Fibroblast of skin of right quadriceps (primary cell): ENCODE data around the gene MCUB.
A peak's percentile ranks its signal among the peaks of the same experiment; 100 is the strongest.

Source experiments
- DNase-seq: peaks from one replicate; pipeline ENCODE4 v3.0.0-alpha.2; 2013

Gene MCUB

GRCh38 chr4:109690690-109691410, 130.8 kb downstream of the MCUB start:
- no peak for DNase-seq

DNA sequence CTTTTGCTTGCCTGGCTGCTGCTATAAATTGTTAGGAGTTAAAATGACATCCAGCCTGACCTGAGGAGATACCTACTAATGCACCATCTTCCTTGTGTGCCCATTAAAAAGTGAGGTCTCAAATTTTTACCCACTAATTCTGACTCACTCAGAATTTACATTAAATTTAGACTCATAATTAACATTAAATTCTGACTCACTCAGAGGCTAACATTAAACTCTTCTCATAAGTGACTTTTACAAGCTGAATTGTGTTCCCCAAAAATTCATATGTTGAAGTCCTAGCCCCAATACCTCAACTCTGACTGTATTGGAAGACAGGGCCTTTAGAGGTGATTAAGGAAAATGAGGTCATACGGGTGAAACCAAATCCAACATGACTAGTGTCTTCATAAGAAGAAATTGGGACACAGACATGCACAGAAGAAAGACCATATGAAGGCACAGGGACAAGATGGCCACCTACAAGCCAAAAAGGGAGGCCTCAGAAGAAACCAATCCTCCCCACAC, 131.4 kb downstream of the MCUB start:
- no peak for DNase-seq

DNA sequence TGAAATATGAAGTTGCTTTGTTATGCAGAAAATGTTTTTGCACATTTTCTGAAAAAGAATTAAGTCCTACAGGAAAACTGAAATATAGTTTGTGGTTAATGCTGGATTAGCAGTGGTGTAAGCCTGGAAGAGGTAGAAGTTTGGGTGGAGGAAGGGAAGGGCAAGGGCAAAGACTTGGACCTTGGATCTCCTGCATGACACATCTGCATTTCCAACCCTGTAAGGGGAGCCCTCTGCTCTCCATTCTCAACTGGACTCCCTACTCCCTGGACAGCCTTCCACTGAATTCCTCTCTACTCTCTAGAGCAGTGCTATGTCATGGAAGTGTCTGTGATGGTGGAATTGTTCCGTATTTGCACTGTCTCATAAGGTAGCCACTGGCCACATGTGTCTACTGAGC, 138.6 kb downstream of the MCUB start:
- no peak for DNase-seq

GRCh38 chr4:109699553-109700225, 139.6 kb downstream of the MCUB start:
- peak; percentile 32 for DNase-seq

- peak; percentile 2 for DNase-seq
These were observed 141.7 kb downstream of the MCUB start for GRCh38 chr4:109701566-109702410.

DNA sequence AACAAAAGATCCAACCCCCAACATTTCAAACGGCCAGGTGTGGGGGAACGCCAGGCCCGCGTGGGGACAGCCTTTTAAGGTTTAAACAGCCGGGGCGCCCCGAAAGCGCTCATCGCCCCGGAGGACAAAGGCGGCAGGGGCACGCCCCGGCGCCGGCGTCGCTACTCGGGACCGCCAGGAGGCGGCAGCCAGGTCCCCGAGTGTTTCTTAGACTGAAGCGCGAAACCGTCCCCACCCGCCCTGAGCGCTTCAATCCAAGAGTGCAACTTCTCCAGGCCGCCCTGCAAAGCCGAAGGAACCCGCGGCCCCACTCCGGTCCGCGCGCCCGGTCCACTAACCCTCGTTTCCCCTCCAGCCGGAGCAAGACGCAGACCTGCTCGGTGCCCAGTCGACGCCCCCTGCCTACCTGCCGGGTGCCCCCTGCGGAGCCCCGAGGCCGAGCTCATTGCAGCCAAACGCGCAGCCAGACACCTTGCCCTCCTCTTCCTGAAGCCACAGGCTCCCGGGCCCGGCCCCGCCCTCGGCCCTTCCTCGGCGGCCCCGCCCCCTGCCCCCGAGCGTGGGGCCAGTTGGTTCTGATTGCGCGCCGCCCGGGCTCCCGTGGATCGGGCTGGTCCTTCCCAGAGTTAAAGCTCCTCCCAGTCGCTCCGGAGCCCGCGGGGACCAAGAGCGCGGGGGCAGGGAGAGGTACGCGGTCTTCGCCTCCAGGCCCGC, 143.1 kb downstream of the MCUB start, which contains the start of gene CASP6:
Gene CASP6, minus strand, starts transcription at position 496 of the 714 bp plus-strand sequence. Its CDS starts 50 bp downstream, at position 446.
- peak; percentile 69 for DNase-seq

DNA sequence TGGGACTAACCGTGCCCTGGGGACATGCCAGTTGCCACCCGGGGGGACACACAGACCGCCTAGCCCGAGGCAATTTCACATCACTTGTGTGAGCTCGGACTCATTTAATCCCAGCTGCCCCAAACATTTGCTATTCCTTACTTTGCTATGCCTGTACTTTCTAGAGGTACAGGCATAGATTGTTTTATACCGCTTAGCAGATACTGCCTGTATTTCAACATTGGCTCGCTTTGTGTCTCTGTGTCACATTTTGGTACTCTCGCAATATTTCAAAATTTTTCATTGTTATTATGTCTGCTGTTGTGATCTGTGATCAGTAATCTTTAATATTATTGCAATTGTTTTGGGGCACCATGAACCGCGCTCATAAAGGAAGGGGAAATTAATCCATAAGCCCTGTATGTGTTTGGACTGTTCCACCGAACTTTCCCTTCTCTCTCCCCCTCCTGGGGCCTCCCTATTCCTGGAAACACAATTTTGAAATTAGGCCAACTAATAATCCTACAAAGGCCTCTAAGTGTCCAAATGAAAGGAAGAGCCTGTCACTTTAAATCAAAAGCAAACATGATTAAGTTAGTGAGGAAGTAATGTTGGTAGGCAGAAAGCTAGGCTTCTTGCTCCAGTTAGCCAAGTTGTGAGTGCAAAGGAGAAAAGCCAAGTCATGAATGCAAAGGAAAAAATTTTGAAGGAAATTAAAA, 143.8 kb downstream of the MCUB start:
- DNase-seq: peak; percentile 20

DNA sequence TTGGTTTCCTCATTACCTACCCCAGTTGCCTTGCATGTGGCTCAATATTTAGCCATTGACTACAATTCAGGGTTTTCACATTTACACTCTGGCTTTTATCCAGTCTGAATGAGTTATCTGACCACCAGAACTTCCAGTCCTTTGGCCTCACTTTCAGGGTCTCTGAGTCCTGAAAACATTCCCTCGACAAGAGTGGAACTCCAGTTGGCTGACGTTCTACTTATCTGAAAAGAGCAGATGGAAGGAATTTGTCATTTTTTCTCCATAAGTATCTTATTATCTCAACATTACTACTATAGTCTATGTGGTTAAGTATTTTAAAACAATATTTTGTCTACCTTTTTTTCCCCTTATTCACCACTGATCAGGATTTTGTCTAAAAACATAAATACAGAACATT, 148.4 kb downstream of the MCUB start:
- no peak for DNase-seq

GRCh38 chr4:109708990-109709389, 148.9 kb downstream of the MCUB start:
- DNase-seq: no peak

DNA sequence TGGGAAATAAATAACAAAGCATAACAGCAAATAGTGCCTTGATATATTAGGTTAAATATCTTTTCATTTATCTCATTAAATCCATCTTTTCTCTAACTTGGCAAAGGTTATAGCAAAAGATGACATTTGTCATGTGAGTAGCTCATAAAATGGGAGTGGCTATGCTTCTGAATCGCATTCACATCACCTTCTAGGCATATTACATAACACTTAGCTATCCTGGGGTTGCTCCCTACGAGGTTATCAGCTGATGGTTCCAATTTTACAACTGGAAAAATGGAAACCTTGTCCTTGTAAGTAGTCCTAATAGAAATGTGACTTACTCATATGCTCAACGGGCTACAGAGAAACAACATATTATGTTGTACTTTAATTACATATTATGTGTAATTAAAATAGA, 153.5 kb downstream of the MCUB start:
- DNase-seq: no peak

DNA sequence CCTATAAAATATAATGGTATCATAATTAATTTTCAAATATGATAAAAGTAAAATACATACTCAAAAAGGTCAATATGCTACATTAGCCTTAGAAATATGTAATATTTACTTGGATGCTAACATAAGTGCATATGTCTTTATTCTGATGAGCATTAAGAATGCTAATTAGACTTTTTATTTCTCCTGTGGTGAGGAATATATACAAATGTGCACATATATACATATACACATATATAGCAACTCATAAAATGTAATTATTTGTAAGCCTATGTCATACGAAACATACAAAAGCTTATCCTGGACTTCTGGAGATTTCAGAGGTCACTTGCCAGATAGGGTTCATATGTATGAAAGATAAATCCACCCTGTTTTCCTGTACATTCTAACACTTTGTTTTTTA, 158.7 kb downstream of the MCUB start:
- DNase-seq: no peak

- no peak for DNase-seq
These were observed 159.6 kb downstream of the MCUB start for GRCh38 chr4:109719604-109720003.

DNA sequence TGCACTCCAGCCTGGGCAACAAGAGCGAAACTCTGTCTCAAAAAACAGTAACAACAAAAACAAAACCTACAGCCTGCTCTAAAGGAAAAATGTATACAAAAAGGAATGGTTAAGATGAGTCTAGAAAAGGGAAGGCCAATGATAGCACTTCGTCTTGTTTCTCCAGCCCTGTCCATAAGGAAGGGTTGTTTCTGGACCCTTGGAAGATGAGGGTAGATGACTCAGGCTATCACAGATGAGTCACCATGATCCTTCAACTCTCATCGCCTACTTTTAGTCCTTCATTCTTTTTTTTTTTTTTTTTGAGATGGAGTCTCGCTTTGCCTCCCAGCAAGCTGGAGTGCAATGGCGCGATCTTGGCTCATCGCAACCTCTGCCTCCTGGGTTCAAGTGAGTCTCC, 161.0 kb downstream of the MCUB start:
- DNase-seq: peak; percentile 37

DNA sequence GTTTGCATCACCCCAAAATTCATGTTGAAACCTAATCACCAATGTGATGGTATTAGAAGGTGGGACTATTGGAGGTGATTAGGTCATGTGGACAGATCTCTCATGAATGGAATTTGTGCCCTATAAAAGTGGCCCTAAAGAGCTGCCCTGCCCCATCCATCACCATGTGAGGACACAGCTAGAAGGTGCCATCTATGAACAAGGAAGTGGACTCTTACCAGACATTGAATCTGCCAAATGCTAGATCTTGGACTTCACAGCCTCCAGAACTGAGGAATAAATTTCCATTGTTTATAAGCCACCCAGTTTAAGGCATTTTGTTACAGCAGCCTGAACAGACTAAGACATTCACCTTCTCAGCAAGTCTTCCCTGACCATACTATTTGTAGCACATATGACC, 162.3 kb downstream of the MCUB start:
- no peak for DNase-seq

- DNase-seq: no peak
These were observed 163.1 kb downstream of the MCUB start for GRCh38 chr4:109723110-109723509.

GRCh38 chr4:109728385-109728784, 168.3 kb downstream of the MCUB start:
- no peak for DNase-seq

DNA sequence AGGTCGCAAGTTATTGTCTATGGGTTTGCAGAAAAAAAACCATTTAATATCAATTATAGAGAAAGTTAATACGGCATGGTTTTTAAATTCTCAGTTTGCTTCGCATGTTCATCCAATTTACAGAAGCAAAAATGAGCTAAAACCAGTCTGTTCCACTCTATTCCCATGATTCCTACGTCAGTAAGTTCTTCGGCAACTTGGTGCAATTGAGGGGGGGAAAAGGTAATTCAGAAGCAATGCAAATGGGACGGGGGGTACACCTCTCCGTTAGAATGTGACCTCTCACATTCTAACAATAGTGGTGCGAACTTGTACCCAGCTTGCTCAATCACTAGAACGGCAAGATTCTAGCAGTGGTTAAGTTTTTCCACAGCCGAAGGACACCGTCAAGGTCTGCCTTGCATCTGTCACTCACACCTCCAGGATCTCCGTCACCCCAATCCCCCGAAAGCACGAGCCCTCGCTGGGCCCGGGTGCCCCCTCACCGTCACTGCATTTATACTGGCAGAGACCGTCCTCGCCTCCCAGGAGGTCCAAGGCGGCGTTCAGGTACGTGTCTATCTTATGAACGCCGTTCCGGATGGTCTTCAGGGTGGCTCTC, 169.2 kb downstream of the MCUB start:
- no peak for DNase-seq

DNA sequence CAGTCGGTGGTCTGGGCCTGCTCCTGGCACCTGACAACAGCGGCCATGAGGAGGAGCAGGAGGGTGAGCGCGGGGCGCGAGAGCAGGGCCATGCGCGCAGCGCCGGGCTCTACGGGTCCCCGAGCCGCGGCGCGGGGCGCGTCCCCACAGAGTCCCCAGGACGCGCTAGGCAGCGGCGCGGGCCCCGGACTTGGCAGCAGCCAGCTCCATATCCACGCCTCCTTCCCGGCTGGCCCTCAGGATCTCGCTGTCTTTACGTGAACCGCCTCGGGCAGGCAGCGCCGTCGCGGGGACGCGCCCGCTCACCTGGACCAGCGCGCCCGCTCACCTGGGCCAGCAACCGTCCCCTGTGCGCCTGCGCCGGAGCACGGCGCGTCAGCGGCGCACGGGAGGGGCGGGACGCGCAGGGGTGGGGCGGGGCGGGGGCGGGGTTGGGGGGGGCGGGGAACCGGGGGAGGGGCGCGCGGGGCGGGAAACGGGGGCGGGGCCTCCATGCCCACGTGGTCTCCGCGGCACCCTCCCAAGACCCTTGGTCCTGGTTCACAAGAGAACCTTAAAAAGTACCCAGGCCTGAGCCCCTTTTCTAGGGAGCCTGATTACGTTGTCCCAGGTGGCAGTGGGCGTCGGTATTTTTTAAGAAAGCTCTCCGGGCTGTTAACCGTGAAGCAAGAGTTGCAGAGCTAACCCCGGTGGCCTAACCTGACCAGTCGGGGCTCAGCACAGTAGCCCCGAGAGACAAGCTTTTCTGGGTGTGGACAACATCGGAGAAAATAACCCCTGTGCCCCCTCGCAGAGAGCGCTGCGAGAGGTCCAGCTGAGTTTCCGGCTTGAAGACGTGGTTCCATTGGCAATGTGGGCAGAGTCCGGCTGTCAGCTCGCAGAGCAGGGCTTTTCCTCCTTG, 169.9 kb downstream of the MCUB start, which contains the start of gene PLA2G12A:
Gene PLA2G12A, minus strand, starts transcription at position 353 of the 901 bp plus-strand sequence. Its CDS starts 261 bp downstream, at position 92.
- DNase-seq: peak; percentile 58

GRCh38 chr4:109730619-109731545, 170.8 kb downstream of the MCUB start:
- peak; percentile 20 for DNase-seq
